Activated B cell treated with CpG ODN at 0.5 μM for 24 hours (primary cell): ENCODE measurements around the gene TBL1X. TPM values are rescaled to one million over a fixed set of nuclear protein-coding genes. Genes with fewer than 3 reads are reported as not detected.
"Not testable (repeated sequence)": the region's sequence is repeated elsewhere in the genome, so short reads cannot be mapped to it uniquely, and the experiment has no call there.

Source experiments
- ATAC-seq: fragments of 200-7000 bp; cut with Tn5 transposase; one replicate; pipeline ENCODE4 v1.10.0; 2021; ENCODE audit warnings: low read depth, mild to moderate bottlenecking, moderate library complexity
- CTCF ChIA-PET: fragments of 350-600 bp; sonication (Branson Sonifier 250); formaldehyde crosslinking; loops from one replicate; lab custom pipeline; 2021; ENCODE audit warnings: antibody characterized with exemption; lab: Charles Lee
- POLR2A ChIA-PET: fragments of 350-600 bp; sonication (Branson Sonifier 250); formaldehyde crosslinking; loops from one replicate; lab custom pipeline; 2021; ENCODE audit warnings: antibody characterized with exemption; lab: Charles Lee
- DNase-seq: peaks from one replicate; pipeline ENCODE4 v3.0.0; 2022
- H3K27ac Mint-ChIP-seq: one replicate; pipeline ENCODE4 v1.8.0; 2020; ENCODE audit warnings: mixed read lengths
- H3K27me3 Mint-ChIP-seq: one replicate; pipeline ENCODE4 v1.8.0; 2021; ENCODE audit warnings: mixed read lengths
- H3K36me3 Mint-ChIP-seq: one replicate; pipeline ENCODE4 v1.8.0; 2021; ENCODE audit warnings: low read depth, mixed read lengths
- H3K4me1 Mint-ChIP-seq: one replicate; pipeline ENCODE4 v1.8.0; 2021; ENCODE audit warnings: mixed read lengths
- H3K4me3 Mint-ChIP-seq: one replicate; pipeline ENCODE4 v1.8.0; 2020; ENCODE audit warnings: mild to moderate bottlenecking, mixed read lengths
- H3K9me3 Mint-ChIP-seq: one replicate; pipeline ENCODE4 v1.8.0; 2020; ENCODE audit warnings: mixed read lengths
- intact Hi-C: fragments of 100-400 bp; cut with micrococcal nuclease; formaldehyde crosslinking; loops from one replicate; pipeline ENCODE4 v1.15.1; 2024
- total RNA-seq: library from RNA; stranded (reverse); gene quantifications from 2 replicates; pipeline ENCODE4 v1.2.3, GENCODE V29; 2022
- TF ChIP-seq, protein P1 (sequence below): fragments of 200-600 bp; IDR thresholded peaks from one replicate; pipeline ENCODE4 v1.8.0; 2022; ENCODE audit warnings: antibody characterized with exemption, mild to moderate bottlenecking

The TBL1X gene
- total RNA-seq, 1 donor from 2014 or later: 38.5 TPM

DNA sequence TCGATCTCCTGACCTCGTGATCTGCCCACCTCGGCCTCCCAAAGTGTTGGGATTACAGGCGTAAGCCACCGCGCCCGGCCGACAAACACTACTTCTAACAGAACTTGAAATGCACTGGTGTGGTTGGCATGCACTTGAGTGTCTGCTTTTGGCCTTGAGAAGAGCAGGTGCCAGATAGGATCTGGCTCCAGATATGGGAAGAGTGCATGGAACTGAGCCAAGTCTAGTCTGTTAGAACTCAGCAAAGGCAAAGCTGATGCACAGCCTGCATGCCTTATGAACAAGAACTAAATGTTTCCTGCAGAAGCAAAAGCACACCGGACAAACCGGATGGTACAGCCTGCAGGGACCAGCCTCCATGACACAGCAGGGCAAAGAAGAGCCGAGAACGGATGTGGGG lies 35.1 kb upstream of the TBL1X start:
- no peaks in the 10 kb centered on the region for H3K4me1 Mint-ChIP-seq
- no peaks in the 10 kb centered on the region for H3K27me3 Mint-ChIP-seq
- no peak overlapping the region for H3K4me3 Mint-ChIP-seq
- H3K36me3 Mint-ChIP-seq: no peaks in the 10 kb centered on the region
- ATAC-seq (no peak), DNase-seq (no peak)
- TF ChIP-seq, protein P1, sequence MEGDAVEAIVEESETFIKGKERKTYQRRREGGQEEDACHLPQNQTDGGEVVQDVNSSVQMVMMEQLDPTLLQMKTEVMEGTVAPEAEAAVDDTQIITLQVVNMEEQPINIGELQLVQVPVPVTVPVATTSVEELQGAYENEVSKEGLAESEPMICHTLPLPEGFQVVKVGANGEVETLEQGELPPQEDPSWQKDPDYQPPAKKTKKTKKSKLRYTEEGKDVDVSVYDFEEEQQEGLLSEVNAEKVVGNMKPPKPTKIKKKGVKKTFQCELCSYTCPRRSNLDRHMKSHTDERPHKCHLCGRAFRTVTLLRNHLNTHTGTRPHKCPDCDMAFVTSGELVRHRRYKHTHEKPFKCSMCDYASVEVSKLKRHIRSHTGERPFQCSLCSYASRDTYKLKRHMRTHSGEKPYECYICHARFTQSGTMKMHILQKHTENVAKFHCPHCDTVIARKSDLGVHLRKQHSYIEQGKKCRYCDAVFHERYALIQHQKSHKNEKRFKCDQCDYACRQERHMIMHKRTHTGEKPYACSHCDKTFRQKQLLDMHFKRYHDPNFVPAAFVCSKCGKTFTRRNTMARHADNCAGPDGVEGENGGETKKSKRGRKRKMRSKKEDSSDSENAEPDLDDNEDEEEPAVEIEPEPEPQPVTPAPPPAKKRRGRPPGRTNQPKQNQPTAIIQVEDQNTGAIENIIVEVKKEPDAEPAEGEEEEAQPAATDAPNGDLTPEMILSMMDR: no peak
- no peaks in the 10 kb centered on the region for H3K9me3 Mint-ChIP-seq
- intact Hi-C loops: no loop called here
- POLR2A ChIA-PET: no interaction called here
- CTCF ChIA-PET: no interaction called here
- no peak overlapping the region for H3K27ac Mint-ChIP-seq

DNA sequence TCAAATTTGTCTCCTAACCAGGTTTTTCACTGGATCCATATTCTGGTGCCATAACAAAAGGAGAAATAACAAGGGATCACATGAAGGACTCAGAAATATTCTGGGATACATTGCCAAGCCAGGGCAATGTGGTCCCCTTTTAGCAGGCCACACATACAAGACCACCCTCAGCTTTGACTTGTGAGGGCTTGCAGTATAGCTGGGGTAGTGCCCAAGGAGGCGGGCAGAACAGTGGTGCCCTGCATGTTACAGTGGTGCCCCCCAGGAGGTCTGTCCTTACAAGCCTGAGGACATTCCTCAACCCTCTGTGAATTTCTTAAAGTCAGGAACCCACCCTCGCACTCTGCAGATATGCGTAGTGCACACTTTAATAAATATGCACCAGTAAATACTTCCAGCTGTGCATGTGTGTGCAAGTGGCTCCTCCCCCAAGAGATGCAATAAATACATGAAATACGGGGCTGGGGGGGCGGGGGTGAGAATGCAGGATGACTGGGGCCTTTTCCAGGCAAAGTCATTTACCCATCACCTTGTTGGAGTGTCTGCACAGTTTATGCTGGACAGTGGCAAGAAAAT lies 34.4 kb upstream of the TBL1X start:
- POLR2A ChIA-PET: no interaction called here
- DNase-seq (no peak), ATAC-seq (no peak)
- intact Hi-C loops: no loop called here
- H3K4me1 Mint-ChIP-seq: no peaks in the 10 kb centered on the region
- H3K27ac Mint-ChIP-seq: no peak overlapping the region
- no peak overlapping the region for H3K4me3 Mint-ChIP-seq
- no peaks in the 10 kb centered on the region for H3K9me3 Mint-ChIP-seq
- CTCF ChIA-PET: no interaction called here
- TF ChIP-seq, protein P1: no peak
- H3K27me3 Mint-ChIP-seq: no peaks in the 10 kb centered on the region
- no peaks in the 10 kb centered on the region for H3K36me3 Mint-ChIP-seq

DNA sequence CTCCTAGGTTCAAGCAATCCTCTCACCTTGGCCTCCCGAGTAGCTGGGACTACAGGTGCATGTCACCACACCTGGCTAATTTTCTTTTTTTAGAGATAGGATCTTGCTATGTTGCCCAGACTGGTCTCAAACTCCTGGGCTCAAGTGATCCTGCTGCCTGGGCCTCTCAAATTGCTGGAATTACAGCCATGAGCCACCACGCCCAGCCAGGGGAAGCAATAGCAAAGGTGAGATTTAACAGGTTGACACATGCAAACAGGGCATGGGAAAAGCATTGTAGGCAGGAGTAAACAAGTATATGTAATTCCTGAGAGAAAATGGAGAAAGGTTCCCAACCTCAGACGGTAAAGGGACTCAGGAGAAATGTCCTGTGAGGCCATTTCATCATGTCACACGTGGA lies 33.6 kb upstream of the TBL1X start:
- TF ChIP-seq, protein P1: no peak
- ChIA-PET POLR2A (no interaction called here), CTCF (no interaction called here)
- Mint-ChIP-seq H3K27me3 (no peaks in the 10 kb centered on the region), H3K4me3 (no peak overlapping the region), H3K9me3 (no peaks in the 10 kb centered on the region), H3K27ac (no peak overlapping the region), H3K4me1 (no peaks in the 10 kb centered on the region), H3K36me3 (no peaks in the 10 kb centered on the region)
- intact Hi-C loops: no loop called here
- DNase-seq (no peak), ATAC-seq (no peak)

DNA sequence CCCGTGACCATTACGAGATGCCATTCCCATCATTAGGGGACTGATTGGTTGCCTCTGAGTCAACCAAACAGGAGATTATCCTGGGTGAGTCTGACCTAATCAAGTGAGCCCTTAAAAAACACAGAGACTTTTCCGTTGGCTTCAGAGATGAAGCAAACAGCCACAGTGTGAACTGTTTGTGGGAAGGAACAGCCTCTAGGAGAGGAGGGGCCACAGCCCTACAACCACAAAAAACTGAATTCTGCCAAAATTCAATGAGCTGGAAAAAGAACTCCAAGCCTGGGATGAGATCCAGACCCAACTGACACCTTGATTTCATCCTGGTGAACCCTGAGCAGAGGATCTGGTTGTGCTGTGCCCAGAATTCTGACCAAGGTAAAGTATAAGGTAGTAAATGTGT lies 31.3 kb upstream of the TBL1X start:
- Mint-ChIP-seq H3K4me1 (no peaks in the 10 kb centered on the region), H3K4me3 (no peak overlapping the region), H3K9me3 (no peaks in the 10 kb centered on the region), H3K27me3 (no peaks in the 10 kb centered on the region), H3K36me3 (no peaks in the 10 kb centered on the region), H3K27ac (no peak overlapping the region)
- DNase-seq: no peak
- no peak for ATAC-seq
- ChIA-PET POLR2A (no interaction called here), CTCF (no interaction called here)
- TF ChIP-seq, protein P1: no peak
- intact Hi-C loops: no loop called here

DNA sequence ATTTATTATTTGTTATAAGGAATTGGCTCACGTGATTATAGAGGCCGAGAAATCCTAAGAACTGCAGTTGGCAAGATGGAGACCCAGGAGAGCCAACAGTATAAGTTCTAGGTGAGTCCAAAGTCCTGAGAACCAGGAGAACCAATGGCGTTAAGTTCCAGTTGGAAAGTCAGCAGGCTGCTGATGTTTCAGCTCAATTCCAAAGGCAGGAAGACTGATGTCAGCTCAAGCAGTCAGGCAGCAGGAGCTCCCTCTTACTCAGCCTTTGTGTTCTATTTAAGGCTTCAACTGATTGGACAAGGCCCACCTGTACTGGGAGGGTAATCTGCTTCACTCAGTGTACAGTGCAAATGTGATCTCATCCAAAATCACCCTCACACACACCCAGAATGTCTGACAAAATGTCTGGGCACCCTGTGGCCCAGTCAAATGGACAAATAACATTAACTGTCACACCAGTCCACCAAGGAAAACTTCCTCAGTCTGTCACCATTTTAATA lies 30.8 kb upstream of the TBL1X start:
- TF ChIP-seq, protein P1: no peak
- H3K27ac Mint-ChIP-seq: no peak overlapping the region
- ChIA-PET POLR2A (no interaction called here), CTCF (no interaction called here)
- ATAC-seq (no peak), DNase-seq (no peak)
- H3K4me1 Mint-ChIP-seq: no peaks in the 10 kb centered on the region
- H3K4me3 Mint-ChIP-seq: no peak overlapping the region
- H3K9me3 Mint-ChIP-seq: no peaks in the 10 kb centered on the region
- H3K36me3 Mint-ChIP-seq: no peaks in the 10 kb centered on the region
- intact Hi-C loops: no loop called here
- H3K27me3 Mint-ChIP-seq: no peaks in the 10 kb centered on the region

DNA sequence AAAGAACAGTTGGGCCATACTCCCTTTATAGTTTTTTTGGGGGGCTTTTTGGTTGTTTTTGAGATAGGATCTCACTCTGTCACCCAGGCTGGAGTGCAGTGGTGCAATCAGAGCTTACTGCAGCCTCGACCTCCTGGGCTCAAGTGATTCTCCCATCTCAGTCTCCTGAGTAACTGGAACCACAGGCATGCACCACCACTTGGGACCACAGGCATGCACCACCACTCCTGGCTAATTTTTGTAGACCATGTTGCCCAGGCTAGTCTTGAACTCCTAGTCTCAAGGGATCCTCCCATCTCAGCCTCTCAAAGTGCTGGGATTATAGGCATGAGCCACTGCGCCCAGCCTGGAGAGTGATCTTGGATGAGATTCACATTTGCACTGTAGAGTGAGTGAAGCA lies 29.8 kb upstream of the TBL1X start:
- H3K27ac Mint-ChIP-seq, H3K9me3 Mint-ChIP-seq, H3K36me3 Mint-ChIP-seq, CTCF ChIA-PET, intact Hi-C loops, POLR2A ChIA-PET, H3K27me3 Mint-ChIP-seq, DNase-seq, H3K4me1 Mint-ChIP-seq, H3K4me3 Mint-ChIP-seq, ATAC-seq: not testable (repeated sequence)
